DOHH2 (cell line): Measurements from ENCODE around the gene BCO1.

ENCODE experiments used
- H3F3A ChIP-seq: fragments of 200-600 bp; sonication (generic), shearing (Covaris generic); 2 replicates; pipeline ENCODE4 v1.6.0; 2016; ENCODE audit warnings: antibody characterized with exemption, mild to moderate bottlenecking; ENCODE audit not compliant: control insufficient read depth, insufficient read depth
- H3K27ac ChIP-seq: fragments of 200-600 bp; sonication (generic); 2 replicates; pipeline ENCODE4 v1.5.1; 2014; ENCODE audit warnings: low read depth, mild to moderate bottlenecking, low read length, moderate library complexity
- H3K27me3 ChIP-seq: fragments of 200-600 bp; sonication (generic); 2 replicates; pipeline ENCODE4 v1.6.1; 2014; ENCODE audit warnings: mild to moderate bottlenecking, low read length, mixed read lengths; ENCODE audit not compliant: control insufficient read depth
- H3K36me3 ChIP-seq: fragments of 200-600 bp; sonication (generic); 2 replicates; pipeline ENCODE4 v1.6.1; 2014; ENCODE audit warnings: mild to moderate bottlenecking, low read length, moderate library complexity, mixed read lengths; ENCODE audit not compliant: control insufficient read depth
- H3K4me1 ChIP-seq: fragments of 200-600 bp; sonication (generic); 2 replicates; pipeline ENCODE4 v1.6.1; 2014; ENCODE audit warnings: mild to moderate bottlenecking, low read length, mixed read lengths; ENCODE audit not compliant: control insufficient read depth
- H3K4me2 ChIP-seq: fragments of 200-600 bp; sonication (generic); 2 replicates; pipeline ENCODE4 v1.6.0; 2014; ENCODE audit warnings: mild to moderate bottlenecking, low read length, moderate library complexity
- H3K4me3 ChIP-seq: fragments of 200-600 bp; sonication (generic); 2 replicates; pipeline ENCODE4 v1.5.1; 2014; ENCODE audit warnings: mild to moderate bottlenecking, low read length, mixed read lengths
- H3K79me2 ChIP-seq: fragments of 200-600 bp; sonication (generic); 2 replicates; pipeline ENCODE4 v1.6.1; 2014; ENCODE audit warnings: mild to moderate bottlenecking, low read length, mixed read lengths; ENCODE audit not compliant: control insufficient read depth
- H3K9me2 ChIP-seq: fragments of 200-600 bp; sonication (generic); replicated peaks from 2 replicates; pipeline ENCODE4 v1.6.1; 2014; ENCODE audit warnings: mild to moderate bottlenecking, low read length, mixed read lengths; ENCODE audit not compliant: control insufficient read depth
- H3K9me3 ChIP-seq: fragments of 200-600 bp; sonication (generic); 2 replicates; pipeline ENCODE4 v1.6.1; 2014; ENCODE audit warnings: antibody characterized with exemption, low read length, mixed read lengths; ENCODE audit not compliant: control insufficient read depth, insufficient read depth
- H4K20me1 ChIP-seq: fragments of 200-600 bp; sonication (generic); 2 replicates; pipeline ENCODE4 v1.6.0; 2014; ENCODE audit warnings: low read depth, mild to moderate bottlenecking, antibody characterized with exemption, low read length, moderate library complexity; ENCODE audit not compliant: control insufficient read depth, insufficient read depth
- EZH2phosphoT487 ChIP-seq: fragments of 200-600 bp; sonication (generic); IDR thresholded peaks from 2 replicates; pipeline ENCODE4 v1.6.1; 2017; ENCODE audit warnings: borderline replicate concordance, mild to moderate bottlenecking, antibody characterized with exemption, low read length, moderate library complexity, mixed read lengths
- TF ChIP-seq, protein P1 (sequence below): fragments of 200-600 bp; sonication (generic); IDR thresholded peaks from one replicate; pipeline ENCODE4 v1.5.1; 2014; ENCODE audit warnings: antibody characterized with exemption, mild to moderate bottlenecking, low read depth, low read length; ENCODE audit not compliant: poor library complexity, severe bottlenecking

Gene BCO1

DNA sequence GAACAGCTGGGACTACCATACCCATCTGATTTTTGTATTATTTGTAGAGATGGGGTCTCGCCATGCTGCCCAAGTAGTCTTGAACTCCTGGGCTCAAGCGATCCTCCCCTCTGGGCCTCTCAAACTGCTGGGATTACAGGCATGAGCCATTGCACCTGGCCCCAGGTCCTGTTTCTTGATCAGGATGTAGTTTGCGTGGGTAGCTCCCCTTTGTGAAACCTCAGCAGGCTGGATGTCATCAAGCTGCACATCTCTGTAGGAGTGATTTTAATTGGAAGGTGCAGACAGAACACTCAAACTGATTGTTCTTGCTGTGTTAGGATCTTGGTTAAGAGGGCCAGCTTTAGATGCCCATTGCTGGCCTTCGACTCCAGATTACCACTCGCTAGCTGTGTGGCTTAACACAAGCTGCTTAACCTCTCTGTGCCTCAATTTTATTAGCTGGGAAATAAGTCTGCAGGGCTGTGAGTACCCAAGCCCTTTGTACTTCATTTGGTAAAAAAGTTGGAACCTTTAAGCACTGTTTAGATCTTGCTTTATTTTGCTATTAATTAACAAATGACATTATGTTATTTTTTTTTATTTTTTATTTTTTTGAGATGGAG, 16.5 kb downstream of the BCO1 start:
- Histone ChIP-seq H3K9me2 (no peaks in the 10 kb centered on the region), H3K9me3 (no peaks in the 10 kb centered on the region), H3K4me1 (no peaks in the 10 kb centered on the region), H3K36me3 (no peaks in the 10 kb centered on the region), H3K4me3 (no peak overlapping the region), H3K27me3 (no peaks in the 10 kb centered on the region; the same call in 1 of the 2 replicates), H4K20me1 (no peaks in the 10 kb centered on the region), H3K79me2 (no peaks in the 10 kb centered on the region), H3K4me2 (no peak overlapping the region), H3F3A (no peaks in the 10 kb centered on the region), H3K27ac (no peak overlapping the region)
- TF ChIP-seq, protein P1, sequence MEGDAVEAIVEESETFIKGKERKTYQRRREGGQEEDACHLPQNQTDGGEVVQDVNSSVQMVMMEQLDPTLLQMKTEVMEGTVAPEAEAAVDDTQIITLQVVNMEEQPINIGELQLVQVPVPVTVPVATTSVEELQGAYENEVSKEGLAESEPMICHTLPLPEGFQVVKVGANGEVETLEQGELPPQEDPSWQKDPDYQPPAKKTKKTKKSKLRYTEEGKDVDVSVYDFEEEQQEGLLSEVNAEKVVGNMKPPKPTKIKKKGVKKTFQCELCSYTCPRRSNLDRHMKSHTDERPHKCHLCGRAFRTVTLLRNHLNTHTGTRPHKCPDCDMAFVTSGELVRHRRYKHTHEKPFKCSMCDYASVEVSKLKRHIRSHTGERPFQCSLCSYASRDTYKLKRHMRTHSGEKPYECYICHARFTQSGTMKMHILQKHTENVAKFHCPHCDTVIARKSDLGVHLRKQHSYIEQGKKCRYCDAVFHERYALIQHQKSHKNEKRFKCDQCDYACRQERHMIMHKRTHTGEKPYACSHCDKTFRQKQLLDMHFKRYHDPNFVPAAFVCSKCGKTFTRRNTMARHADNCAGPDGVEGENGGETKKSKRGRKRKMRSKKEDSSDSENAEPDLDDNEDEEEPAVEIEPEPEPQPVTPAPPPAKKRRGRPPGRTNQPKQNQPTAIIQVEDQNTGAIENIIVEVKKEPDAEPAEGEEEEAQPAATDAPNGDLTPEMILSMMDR: no peak
- no peak for TF ChIP-seq EZH2phosphoT487

GRCh38 chr16:81259916-81260315, 21.4 kb downstream of the BCO1 start:
- Histone ChIP-seq H3K79me2 (no peaks in the 10 kb centered on the region), H3K9me3 (no peaks in the 10 kb centered on the region), H3K9me2 (no peaks in the 10 kb centered on the region), H3F3A (no peaks in the 10 kb centered on the region), H3K27me3 (no peaks in the 10 kb centered on the region; the same call in 1 of the 2 replicates), H3K4me2 (no peak overlapping the region), H3K27ac (no peak overlapping the region), H4K20me1 (no peaks in the 10 kb centered on the region), H3K4me1 (no peaks in the 10 kb centered on the region), H3K36me3 (no peaks in the 10 kb centered on the region), H3K4me3 (no peak overlapping the region)
- TF ChIP-seq EZH2phosphoT487: no peak
- TF ChIP-seq, protein P1: no peak

- Histone ChIP-seq H4K20me1 (no peaks in the 10 kb centered on the region), H3K9me3 (no peaks in the 10 kb centered on the region), H3K4me2 (no peak overlapping the region), H3K4me1 (no peaks in the 10 kb centered on the region), H3K27ac (no peak overlapping the region), H3K36me3 (no peaks in the 10 kb centered on the region), H3K4me3 (no peak overlapping the region), H3K9me2 (no peaks in the 10 kb centered on the region), H3K79me2 (no peaks in the 10 kb centered on the region), H3F3A (no peaks in the 10 kb centered on the region), H3K27me3 (no peaks in the 10 kb centered on the region; the same call in 1 of the 2 replicates)
- TF ChIP-seq EZH2phosphoT487: no peak
- TF ChIP-seq, protein P1: peak; percentile 75
Measured at GRCh38 chr16:81261049-81261648, 22.7 kb downstream of the BCO1 start.
